Tibial nerve (tissue), 3 donors: Measurements from ENCODE around the gene STARD10.

Experiments used
- CTCF ChIP-seq, 5 experiments: fragments of 200-600 bp in 3 of 5; fragments of 450-650 bp in 2 of 5; sonication (generic) in 3 of 5; IDR thresholded peaks; one replicate each; pipeline ENCODE4 v1.5.1; 2016 to 2019; ENCODE audit warnings: antibody characterized with exemption in 5 of 5, mild to moderate bottlenecking in 3 of 5, moderate library complexity in 2 of 5
- POLR2A ChIP-seq, 2 donors: fragments of 450-650 bp; IDR thresholded peaks; one replicate each; pipeline ENCODE4 v1.6.1; 2017; ENCODE audit warnings: antibody characterized with exemption in 2 of 2, mild to moderate bottlenecking in 2 of 2, moderate library complexity in 2 of 2

GRCh38 chr11:72766152-72766902 is 27.5 kb downstream of the STARD10 start:
- TF ChIP-seq POLR2A (IDR thresholded peaks at IDR 0.05): no peak
- TF ChIP-seq CTCF (IDR thresholded peaks at IDR 0.05): no peak
